ENCODE measurements around the gene HLA-DMA.

- TF ChIP-seq CTCF (IDR thresholded peaks at IDR 0.05; ENCODE audit: insufficient read depth, low read length, poor library complexity, severe bottlenecking) (no peak), EZH2phosphoT487 (conservative IDR thresholded peaks at IDR 0.05; ENCODE audit: low read length) (no peak)
Observed at GRCh38 chr6:32980488-32981038, 27.7 kb upstream of the HLA-DMA start.

Data from SU-DHL-6 (cell line).